HepG2 (cell line): ENCODE data around the gene SRGAP3. TPM values are rescaled to one million over a fixed set of nuclear protein-coding genes. Genes with fewer than 3 reads are reported as not detected.

Experiments
- ATAC-seq: fragments of 200-7000 bp; cut with Tn5 transposase; 3 replicates; pipeline ENCODE4 v1.9.1; 2020; ENCODE audit warnings: mild to moderate bottlenecking, moderate library complexity
- BruUV-seq: library from RNA; stranded (reverse); fragments of 400-500 nt; replicated peaks from 2 replicates; lab custom pipeline; 2021; lab: Mats Ljungman, UMichigan
- CTCF ChIA-PET: fragments of 300-600 bp; formaldehyde crosslinking; extraction: SDS; loops from one replicate; lab custom pipeline; 2021; ENCODE audit warnings: low total read pairs, inconsistent platforms, low intra/inter-chr PET ratio; lab: Yijun Ruan, JAX
- POLR2A ChIA-PET: fragments of 350-600 bp; sonication (Branson Sonifier 250); formaldehyde crosslinking; loops from one replicate; lab custom pipeline; 2020; ENCODE audit warnings: antibody characterized with exemption, inconsistent platforms; lab: Yijun Ruan, JAX
- DNase-seq: peaks from one replicate; pipeline ENCODE4 v3.0.0-alpha.2; 2015; ENCODE audit warnings: low spot score
- FAIRE-seq: peaks from 3 replicates; lab custom pipeline; 2011; peaks lifted over from hg19 to GRCh38; lab: Jason Lieb, UNC
- H2AFZ ChIP-seq: one replicate; pipeline ENCODE4 v1.6.1; 2011; ENCODE audit warnings: low read length, inconsistent platforms
- H3K27ac ChIP-seq: fragments of 300-600 bp; 3 replicates; pipeline ENCODE4 v1.8.0; 2011; ENCODE audit warnings: mixed run types, mild to moderate bottlenecking, mixed read lengths, low read length, inconsistent platforms; ENCODE audit not compliant: insufficient read depth; ENCODE audit errors: extremely low read length
- H3K27me3 ChIP-seq, 2 experiments: fragments of 200-600 bp in 1 of 2; 2 replicates in 1 of 2; 3 replicates in 1 of 2; pipeline versions ENCODE4 v1.6.0 to v1.8.0; 2011; ENCODE audit warnings: low read length in 2 of 2, mild to moderate bottlenecking in 2 of 2, moderate library complexity in 2 of 2, inconsistent platforms in 1 of 2; ENCODE audit not compliant: insufficient read depth in 2 of 2, control insufficient read depth in 1 of 2
- H3K36me3 ChIP-seq, 2 experiments: fragments of 200-600 bp in 1 of 2; replicated peaks in 1 of 2; 2 replicates in 1 of 2; 3 replicates in 1 of 2; pipeline versions ENCODE4 v1.5.1 to v1.8.0; 2011; ENCODE audit warnings: low read length in 2 of 2, inconsistent platforms in 1 of 2; ENCODE audit not compliant: insufficient read depth in 2 of 2, control insufficient read depth in 1 of 2
- H3K4me1 ChIP-seq: 2 replicates; pipeline ENCODE4 v1.5.1; 2012; ENCODE audit warnings: low read length, inconsistent platforms; ENCODE audit not compliant: insufficient read depth
- H3K4me2 ChIP-seq: 2 replicates; pipeline ENCODE4 v1.6.0; 2011; ENCODE audit warnings: low read depth, low read length, inconsistent platforms
- H3K4me3 ChIP-seq, 3 experiments: fragments of 200-600 bp in 1 of 3; sonication (generic), shearing (Covaris generic) in 1 of 3; replicated peaks in 1 of 3; 2 replicates each; pipeline ENCODE4 v1.5.1; 2011 to 2016; ENCODE audit warnings: low read length in 3 of 3, inconsistent platforms in 2 of 3, low read depth in 2 of 3, mild to moderate bottlenecking in 2 of 3, control low read depth in 1 of 3, mixed read lengths in 1 of 3; ENCODE audit not compliant: insufficient read depth in 1 of 3
- H3K79me2 ChIP-seq: one replicate; pipeline ENCODE4 v1.6.1; 2011; ENCODE audit warnings: low read length, inconsistent platforms; ENCODE audit not compliant: insufficient read depth
- H3K9ac ChIP-seq: 2 replicates; pipeline ENCODE4 v1.6.0; 2011; ENCODE audit warnings: mild to moderate bottlenecking, low read depth, low read length, inconsistent platforms; ENCODE audit not compliant: insufficient read depth
- H3K9me3 ChIP-seq: 2 replicates; pipeline ENCODE4 v1.5.1; 2012; ENCODE audit warnings: mild to moderate bottlenecking, low read length
- H4K20me1 ChIP-seq: 2 replicates; pipeline ENCODE4 v1.6.0; 2011; ENCODE audit warnings: inconsistent platforms, mild to moderate bottlenecking, low read length, moderate library complexity; ENCODE audit not compliant: insufficient read depth
- ATF7-NPFF ChIP-seq: sonication (generic); formaldehyde crosslinking; IDR thresholded peaks from 2 replicates; pipeline ENCODE4 v1.8.1; 2023; ENCODE audit warnings: mild to moderate bottlenecking, low read depth, missing genetic modification reagents, moderate library complexity
- ATM ChIP-seq: fragments of 450-650 bp; IDR thresholded peaks from 2 replicates; pipeline ENCODE4 v1.7.1; 2017; ENCODE audit warnings: mild to moderate bottlenecking, borderline replicate concordance
- NFIB ChIP-seq: sonication (generic); formaldehyde crosslinking; IDR thresholded peaks from 2 replicates; pipeline ENCODE4 v1.9.0; 2021; ENCODE audit warnings: missing genetic modification reagents, mild to moderate bottlenecking, borderline replicate concordance
- POLR2AphosphoS2 ChIP-seq: IDR thresholded peaks from 2 replicates; pipeline ENCODE4 v1.6.1; 2011; ENCODE audit warnings: low read depth, low read length, improper control_type of control experiment
- RBAK ChIP-seq: sonication (generic); formaldehyde crosslinking; IDR thresholded peaks from 2 replicates; pipeline ENCODE4 v1.5.1; 2020; ENCODE audit warnings: mild to moderate bottlenecking, missing genetic modification reagents
- TEAD2 ChIP-seq: sonication (generic); formaldehyde crosslinking; IDR thresholded peaks from 2 replicates; pipeline ENCODE4 v1.9.0; 2021; ENCODE audit warnings: missing genetic modification reagents
- ZFY ChIP-seq: sonication (generic); formaldehyde crosslinking; IDR thresholded peaks from 2 replicates; pipeline ENCODE4 v1.4.0; 2020; ENCODE audit warnings: missing genetic modification reagents
- ZNF326 ChIP-seq: sonication (generic); formaldehyde crosslinking; IDR thresholded peaks from 2 replicates; pipeline ENCODE4 v1.4.0; 2020; ENCODE audit warnings: missing genetic modification reagents, borderline replicate concordance
- WGBS: methylation state at CpG from one replicate; pipeline ENCODE4 v1.1.6; 2017; ENCODE audit warnings: low lambda C conversion rate; 5-methylcytosine and 5-hydroxymethylcytosine counted together
- in situ Hi-C: cut with HindIII; loops from 2 replicates; pipeline ENCODE4 v1.10.0; 2017; ENCODE audit warnings: low pct_unique_long_range_greater_than_20kb; ENCODE audit not compliant: extremely low pct_ligation_motif_present
- intact Hi-C: fragments of 100-400 bp; cut with micrococcal nuclease; formaldehyde crosslinking; loops from one replicate; pipeline ENCODE4 v1.10.0; 2022; ENCODE audit not compliant: unreplicated experiment
- polyA plus RNA-seq, 8 experiments: library from polyadenylated mRNA; depleted of rRNA in 3 of 8; stranded (reverse) in 7 of 8; unstranded in 1 of 8; fragments of >200 nt; fragmentation: Illumina TruSeq in 4 of 8; extraction: Trizol in 4 of 8; gene quantifications; 2 replicates each; pipeline versions ENCODE4 v1.2.1 to v1.2.3, GENCODE V29; 2011 to 2016; ENCODE audit warnings: low read depth in 4 of 8, missing spikeins in 1 of 8, mixed read lengths in 1 of 8; ENCODE audit not compliant: insufficient read depth in 1 of 8
- total RNA-seq, 5 experiments: library from RNA; depleted of rRNA; stranded (reverse); fragments of >200 nt; fragmentation: Illumina TruSeq; extraction: Trizol; gene quantifications; 2 replicates each; pipeline ENCODE4 v1.2.3, GENCODE V29; 2016; ENCODE audit warnings: low read depth in 1 of 5
- TF ChIP-seq, protein P1 (sequence below): sonication (generic); formaldehyde crosslinking; IDR thresholded peaks from 2 replicates; pipeline ENCODE4 v1.5.0; 2020; ENCODE audit warnings: missing genetic modification reagents, mild to moderate bottlenecking, borderline replicate concordance
- TF ChIP-seq, protein P2 (sequence below): sonication (generic); formaldehyde crosslinking; IDR thresholded peaks from 2 replicates; pipeline ENCODE4 v1.8.1; 2023; ENCODE audit warnings: missing genetic modification reagents, inconsistent platforms, borderline replicate concordance
- TF ChIP-seq, protein P3 (sequence below): sonication (generic); formaldehyde crosslinking; IDR thresholded peaks from 2 replicates; pipeline ENCODE4 v1.4.0; 2020; ENCODE audit warnings: missing genetic modification reagents

SRGAP3 gene
- total and polyA plus RNA-seq, 2 of the 13 experiments (the other 11 are each of a cell fraction or from before 2014, with no cell fraction given), result 1.2 to 1.4 TPM

DNA sequence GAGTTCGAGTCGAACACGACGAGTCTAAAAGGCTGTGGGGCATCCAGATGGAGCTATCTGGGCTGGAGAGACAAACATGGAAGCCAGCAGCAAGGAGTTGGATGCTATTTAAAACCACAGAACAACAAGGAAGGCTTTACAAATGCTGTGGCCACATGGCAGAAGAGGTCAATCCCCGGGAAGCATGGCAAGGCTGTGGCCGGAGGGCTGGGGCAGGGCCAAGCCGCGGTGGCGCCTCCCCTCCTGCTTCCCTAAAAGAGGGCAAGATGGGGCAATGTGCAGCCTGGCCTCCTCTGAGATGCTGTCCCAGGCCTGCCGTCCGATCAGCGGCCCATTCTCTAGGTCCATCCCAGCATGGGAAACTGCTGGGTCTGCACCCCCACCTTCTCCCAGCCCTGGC lies 139.1 kb downstream of the SRGAP3 start:
- no peak overlapping the region for H3K27ac ChIP-seq
- CTCF ChIA-PET, result no interaction called here
- in situ Hi-C loops (no loop called here), intact Hi-C loops (no loop called here)
- no peak for TF ChIP-seq POLR2AphosphoS2
- TF ChIP-seq ZFY, result no peak
- no peak for TF ChIP-seq ZNF326 (CRISPR knock-in tag)
- no peak for TF ChIP-seq RBAK
- TF ChIP-seq, protein P1, sequence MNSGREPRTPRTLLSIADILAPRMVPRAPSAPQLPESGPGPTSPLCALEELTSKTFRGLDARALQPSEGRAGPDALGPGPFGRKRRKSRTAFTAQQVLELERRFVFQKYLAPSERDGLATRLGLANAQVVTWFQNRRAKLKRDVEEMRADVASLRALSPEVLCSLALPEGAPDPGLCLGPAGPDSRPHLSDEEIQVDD (CRISPR knock-in tag), result no peak
- TF ChIP-seq ATF7-NPFF (CRISPR knock-in tag), result no peak
- TF ChIP-seq NFIB (CRISPR knock-in tag), result no peak
- TF ChIP-seq, protein P2, sequence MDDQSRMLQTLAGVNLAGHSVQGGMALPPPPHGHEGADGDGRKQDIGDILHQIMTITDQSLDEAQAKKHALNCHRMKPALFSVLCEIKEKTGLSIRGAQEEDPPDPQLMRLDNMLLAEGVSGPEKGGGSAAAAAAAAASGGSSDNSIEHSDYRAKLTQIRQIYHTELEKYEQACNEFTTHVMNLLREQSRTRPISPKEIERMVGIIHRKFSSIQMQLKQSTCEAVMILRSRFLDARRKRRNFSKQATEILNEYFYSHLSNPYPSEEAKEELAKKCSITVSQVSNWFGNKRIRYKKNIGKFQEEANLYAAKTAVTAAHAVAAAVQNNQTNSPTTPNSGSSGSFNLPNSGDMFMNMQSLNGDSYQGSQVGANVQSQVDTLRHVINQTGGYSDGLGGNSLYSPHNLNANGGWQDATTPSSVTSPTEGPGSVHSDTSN, result no peak
- no peak for TF ChIP-seq ATM
- TF ChIP-seq, protein P3, sequence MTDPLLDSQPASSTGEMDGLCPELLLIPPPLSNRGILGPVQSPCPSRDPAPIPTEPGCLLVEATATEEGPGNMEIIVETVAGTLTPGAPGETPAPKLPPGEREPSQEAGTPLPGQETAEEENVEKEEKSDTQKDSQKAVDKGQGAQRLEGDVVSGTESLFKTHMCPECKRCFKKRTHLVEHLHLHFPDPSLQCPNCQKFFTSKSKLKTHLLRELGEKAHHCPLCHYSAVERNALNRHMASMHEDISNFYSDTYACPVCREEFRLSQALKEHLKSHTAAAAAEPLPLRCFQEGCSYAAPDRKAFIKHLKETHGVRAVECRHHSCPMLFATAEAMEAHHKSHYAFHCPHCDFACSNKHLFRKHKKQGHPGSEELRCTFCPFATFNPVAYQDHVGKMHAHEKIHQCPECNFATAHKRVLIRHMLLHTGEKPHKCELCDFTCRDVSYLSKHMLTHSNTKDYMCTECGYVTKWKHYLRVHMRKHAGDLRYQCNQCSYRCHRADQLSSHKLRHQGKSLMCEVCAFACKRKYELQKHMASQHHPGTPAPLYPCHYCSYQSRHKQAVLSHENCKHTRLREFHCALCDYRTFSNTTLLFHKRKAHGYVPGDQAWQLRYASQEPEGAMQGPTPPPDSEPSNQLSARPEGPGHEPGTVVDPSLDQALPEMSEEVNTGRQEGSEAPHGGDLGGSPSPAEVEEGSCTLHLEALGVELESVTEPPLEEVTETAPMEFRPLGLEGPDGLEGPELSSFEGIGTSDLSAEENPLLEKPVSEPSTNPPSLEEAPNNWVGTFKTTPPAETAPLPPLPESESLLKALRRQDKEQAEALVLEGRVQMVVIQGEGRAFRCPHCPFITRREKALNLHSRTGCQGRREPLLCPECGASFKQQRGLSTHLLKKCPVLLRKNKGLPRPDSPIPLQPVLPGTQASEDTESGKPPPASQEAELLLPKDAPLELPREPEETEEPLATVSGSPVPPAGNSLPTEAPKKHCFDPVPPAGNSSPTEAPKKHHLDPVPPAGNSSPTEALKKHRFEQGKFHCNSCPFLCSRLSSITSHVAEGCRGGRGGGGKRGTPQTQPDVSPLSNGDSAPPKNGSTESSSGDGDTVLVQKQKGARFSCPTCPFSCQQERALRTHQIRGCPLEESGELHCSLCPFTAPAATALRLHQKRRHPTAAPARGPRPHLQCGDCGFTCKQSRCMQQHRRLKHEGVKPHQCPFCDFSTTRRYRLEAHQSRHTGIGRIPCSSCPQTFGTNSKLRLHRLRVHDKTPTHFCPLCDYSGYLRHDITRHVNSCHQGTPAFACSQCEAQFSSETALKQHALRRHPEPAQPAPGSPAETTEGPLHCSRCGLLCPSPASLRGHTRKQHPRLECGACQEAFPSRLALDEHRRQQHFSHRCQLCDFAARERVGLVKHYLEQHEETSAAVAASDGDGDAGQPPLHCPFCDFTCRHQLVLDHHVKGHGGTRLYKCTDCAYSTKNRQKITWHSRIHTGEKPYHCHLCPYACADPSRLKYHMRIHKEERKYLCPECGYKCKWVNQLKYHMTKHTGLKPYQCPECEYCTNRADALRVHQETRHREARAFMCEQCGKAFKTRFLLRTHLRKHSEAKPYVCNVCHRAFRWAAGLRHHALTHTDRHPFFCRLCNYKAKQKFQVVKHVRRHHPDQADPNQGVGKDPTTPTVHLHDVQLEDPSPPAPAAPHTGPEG (CRISPR knock-in tag), result no peak
- TF ChIP-seq TEAD2 (CRISPR knock-in tag), result no peak
- FAIRE-seq (no peak), ATAC-seq (no peak), DNase-seq (no peak)
- no TSS peak for BruUV-seq
- WGBS, result 59% methylated on average over 9 of the region's 12 CpGs
- no peak overlapping the region for H3K4me2 ChIP-seq
- POLR2A ChIA-PET, result no interaction called here
- no peak overlapping the region for H3K9ac ChIP-seq
- H3K4me3 ChIP-seq, result no peak overlapping the region
- H3K79me2 ChIP-seq, result no peaks in the 10 kb centered on the region
- no peaks in the 10 kb centered on the region for H3K4me1 ChIP-seq
- H3K36me3 ChIP-seq, result no peaks in the 10 kb centered on the region
- H2AFZ ChIP-seq, result no peak overlapping the region
- no peaks in the 10 kb centered on the region for H3K9me3 ChIP-seq
- H3K27me3 ChIP-seq, result peaks cover 0 to 6% of the 10 kb centered on the region in 2 experiments; a peak in 1 of 5 replicates
- no peaks in the 10 kb centered on the region for H4K20me1 ChIP-seq
